H54 (cell line): ENCODE data around the gene NCOR2.
A peak's percentile ranks its signal among the peaks of the same experiment; 100 is the strongest.

Experiments used
- DNase-seq: peaks from one replicate; pipeline ENCODE4 v3.0.0; 2011; ENCODE audit warnings: low spot score, mixed read lengths; ENCODE audit not compliant: insufficient read length
- FAIRE-seq: peaks from 3 replicates; lab custom pipeline; 2011; peaks lifted over from hg19 to GRCh38; lab: Jason Lieb, UNC
- POLR2A ChIP-seq: IDR thresholded peaks from 2 replicates; pipeline ENCODE4 v1.6.1; 2011; ENCODE audit warnings: low read depth, mild to moderate bottlenecking, low read length

Gene NCOR2

DNA sequence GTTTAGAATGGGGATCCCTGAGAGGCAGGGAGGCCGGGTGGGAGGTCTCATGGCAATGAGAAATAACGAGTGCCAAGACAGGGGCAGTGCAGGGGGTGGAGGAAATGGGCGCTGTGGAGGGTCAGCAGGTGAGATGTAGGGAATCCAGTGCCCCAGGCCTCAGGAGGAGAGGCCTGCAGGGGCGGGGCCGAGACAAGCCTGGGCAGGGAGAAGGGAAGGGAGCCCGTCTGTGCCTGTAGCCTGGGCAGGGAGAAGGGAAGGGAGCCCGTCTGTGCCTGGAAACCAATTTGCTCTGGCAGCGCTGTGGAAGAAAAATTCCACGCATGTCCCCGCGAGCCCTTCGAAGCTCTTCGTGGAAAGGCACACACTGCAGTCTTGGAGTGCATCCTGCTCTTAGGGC, 10.6 kb upstream of the NCOR2 start:
- DNase-seq: no peak
- FAIRE-seq: no peak

DNA sequence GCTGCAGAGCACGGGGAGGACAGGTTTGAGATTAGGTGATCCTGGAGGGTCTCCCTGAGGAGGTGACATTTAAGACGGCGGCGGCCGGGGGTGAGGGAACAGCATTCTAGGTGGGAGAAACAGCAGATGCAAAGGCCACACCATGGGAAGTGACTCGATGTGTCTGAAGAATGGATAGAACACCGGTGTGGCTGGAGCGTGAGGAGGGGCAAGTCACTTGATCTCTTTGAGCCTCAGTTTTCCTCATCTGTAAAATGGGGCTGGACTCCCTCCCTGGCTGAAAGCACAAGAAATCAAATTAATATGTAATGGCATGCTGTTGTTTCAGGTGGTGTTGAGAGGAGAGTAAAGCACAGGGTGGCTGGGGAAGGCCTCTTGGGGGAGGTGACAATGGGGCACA, 10.0 kb upstream of the NCOR2 start:
- TF ChIP-seq POLR2A: no peak
- DNase-seq (no peak), FAIRE-seq (no peak)

More for the DNA sequence above, 10.6 kb upstream of the NCOR2 start:
- no peak for TF ChIP-seq POLR2A

DNA sequence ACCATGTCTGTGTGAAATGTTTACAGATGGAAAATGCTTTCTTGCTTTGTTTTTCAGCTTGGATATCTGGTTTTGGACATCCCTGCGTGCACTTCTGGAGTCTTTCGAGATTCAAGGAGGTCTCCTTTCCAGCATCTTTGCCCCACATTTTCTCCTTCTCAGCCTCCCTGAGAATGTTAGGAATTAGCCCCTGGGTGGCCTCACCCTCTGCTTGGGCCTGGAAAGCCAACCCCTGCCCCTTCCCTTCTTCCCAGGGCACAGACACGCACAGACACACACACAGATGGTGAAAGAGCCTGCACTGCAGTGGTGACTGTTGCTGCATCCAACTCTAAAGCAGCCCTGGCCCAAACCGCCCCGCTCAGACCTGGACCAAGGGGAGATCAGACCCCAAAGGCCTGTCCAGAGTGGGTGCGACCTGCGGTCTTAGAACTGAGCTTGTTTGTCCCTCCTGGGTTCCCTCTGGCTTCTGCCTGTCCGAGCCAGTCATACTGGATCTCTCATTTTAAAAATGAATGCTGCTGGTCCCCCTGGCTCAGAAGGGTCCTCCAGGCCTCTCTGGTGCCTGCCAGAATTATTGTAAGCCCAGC, 8.7 kb upstream of the NCOR2 start:
- no peak for TF ChIP-seq POLR2A
- FAIRE-seq: no peak
- no peak for DNase-seq

DNA sequence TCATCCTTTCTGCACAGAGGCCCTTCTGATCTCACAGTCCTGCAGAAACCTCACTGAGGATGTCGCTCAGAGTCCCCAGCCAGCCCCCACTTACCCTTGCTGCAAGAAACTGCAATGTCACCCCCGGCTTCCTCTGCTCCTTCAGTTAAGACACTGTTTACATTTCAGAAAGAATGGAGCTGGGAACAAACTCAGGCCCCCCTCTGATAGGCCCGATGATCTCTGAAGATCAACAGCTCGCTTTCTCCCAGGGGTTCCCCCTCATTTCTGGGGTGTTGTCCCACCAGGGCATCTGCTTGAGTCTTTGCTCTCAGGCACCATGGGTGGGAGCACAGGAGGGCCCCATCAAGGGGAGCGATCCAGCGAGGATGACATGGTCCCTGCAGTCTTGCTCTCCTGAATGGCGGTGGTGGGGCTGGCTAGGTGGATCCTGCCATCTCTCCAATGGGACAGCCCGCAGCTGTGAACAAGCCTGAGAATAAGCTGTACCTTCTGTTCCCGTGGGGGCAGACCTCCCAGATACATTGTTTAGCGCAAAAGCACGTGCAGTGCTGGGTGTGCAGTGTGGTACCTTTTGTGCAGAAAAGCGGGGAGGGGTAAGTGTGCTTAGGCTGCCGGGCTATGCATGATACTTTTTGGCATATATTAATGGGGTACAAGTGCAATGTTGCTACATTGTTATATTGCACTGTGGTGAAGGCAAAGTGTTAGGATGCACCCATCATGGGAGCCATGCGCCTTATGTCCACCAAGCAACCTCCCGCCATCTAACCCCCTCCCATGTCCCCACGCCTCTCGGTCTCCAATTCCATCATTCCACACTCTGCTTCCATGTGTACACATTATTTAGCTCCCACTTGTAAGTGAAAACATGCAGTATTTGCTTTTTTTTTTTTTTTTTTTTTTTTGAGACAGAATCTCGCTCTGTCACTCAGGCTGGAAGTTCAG, 6.7 kb upstream of the NCOR2 start:
- no peak for FAIRE-seq
- no peak for TF ChIP-seq POLR2A

DNA sequence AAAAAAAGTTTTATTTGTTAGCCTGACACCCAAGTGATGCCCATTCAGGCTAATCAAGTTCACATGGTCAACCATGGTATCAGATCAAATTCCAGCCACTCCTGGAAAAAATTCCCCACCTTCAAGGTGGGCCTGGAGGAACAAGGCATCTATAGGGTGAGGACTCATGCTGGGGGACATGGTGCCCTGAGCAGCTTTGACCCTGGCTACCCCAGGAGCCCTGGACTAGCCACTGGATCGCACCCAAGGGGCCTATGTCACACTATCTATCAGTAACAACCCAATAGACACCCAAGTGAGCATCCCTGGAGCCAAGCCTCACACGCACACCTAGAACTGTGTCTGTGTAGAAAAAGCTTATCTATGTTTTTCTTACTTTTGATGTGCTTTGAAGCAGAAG, 4.1 kb upstream of the NCOR2 start:
- DNase-seq (no peak), FAIRE-seq (no peak)
- TF ChIP-seq POLR2A: no peak

More for the DNA sequence above, 6.7 kb upstream of the NCOR2 start:
- no peak for DNase-seq

DNA sequence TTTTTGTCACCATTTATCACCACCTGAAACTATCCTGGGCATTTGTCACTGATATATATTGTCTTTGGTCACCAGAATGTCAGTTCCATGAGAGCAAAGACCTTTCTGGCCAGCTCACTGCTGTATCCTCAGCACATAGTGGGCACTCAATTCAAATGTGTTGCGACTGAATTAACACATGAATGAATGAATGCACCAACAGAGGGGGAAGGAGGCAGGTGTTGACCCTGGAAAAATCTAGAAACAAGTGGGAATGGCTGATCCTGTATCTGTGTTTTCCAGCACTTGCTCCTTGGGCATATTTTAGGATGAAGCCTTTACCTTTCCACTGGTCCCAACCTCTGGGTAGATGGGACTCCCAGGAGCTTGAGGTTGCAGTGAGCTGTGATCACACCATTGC, 3.4 kb upstream of the NCOR2 start:
- no peak for FAIRE-seq
- no peak for TF ChIP-seq POLR2A
- no peak for DNase-seq

DNA sequence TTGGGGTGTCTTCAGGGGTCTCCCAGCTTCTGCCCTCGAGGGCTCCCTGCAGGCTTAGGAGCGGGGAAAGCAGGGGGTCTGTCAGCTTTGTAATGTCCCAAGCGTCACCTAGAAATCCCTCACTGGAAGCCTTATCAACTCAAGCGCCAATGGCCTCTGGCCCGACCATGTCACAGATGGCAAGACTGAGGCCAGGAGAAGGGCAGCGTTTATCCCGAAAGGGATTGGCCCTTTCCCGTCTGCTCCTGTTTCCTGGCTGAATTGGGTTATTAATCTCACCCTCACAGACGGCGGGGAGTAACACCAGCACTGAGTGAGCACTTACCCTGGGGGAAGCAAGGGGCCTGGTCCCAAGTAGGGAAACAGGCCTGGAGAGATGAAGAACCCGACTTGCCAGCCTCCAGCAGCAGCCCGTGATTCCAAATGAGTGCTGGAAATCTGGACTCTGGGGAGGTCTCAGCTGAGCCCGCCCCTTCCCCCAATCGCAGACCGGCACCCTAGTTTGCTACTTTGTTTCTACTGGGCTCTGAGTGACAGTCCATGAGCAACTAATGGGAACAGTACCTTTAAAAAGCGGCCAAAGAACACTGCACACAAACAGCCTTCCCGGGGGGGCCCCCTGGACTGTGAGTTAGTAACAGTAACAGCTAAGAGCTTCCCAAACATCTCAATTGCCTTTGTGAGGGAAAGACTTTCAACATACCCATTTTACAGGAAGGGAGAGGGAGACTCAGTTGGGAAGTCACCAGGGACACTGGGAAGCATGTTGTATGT, 2.1 kb upstream of the NCOR2 start:
- no peak for FAIRE-seq
- no peak for TF ChIP-seq POLR2A
- DNase-seq: no peak

DNA sequence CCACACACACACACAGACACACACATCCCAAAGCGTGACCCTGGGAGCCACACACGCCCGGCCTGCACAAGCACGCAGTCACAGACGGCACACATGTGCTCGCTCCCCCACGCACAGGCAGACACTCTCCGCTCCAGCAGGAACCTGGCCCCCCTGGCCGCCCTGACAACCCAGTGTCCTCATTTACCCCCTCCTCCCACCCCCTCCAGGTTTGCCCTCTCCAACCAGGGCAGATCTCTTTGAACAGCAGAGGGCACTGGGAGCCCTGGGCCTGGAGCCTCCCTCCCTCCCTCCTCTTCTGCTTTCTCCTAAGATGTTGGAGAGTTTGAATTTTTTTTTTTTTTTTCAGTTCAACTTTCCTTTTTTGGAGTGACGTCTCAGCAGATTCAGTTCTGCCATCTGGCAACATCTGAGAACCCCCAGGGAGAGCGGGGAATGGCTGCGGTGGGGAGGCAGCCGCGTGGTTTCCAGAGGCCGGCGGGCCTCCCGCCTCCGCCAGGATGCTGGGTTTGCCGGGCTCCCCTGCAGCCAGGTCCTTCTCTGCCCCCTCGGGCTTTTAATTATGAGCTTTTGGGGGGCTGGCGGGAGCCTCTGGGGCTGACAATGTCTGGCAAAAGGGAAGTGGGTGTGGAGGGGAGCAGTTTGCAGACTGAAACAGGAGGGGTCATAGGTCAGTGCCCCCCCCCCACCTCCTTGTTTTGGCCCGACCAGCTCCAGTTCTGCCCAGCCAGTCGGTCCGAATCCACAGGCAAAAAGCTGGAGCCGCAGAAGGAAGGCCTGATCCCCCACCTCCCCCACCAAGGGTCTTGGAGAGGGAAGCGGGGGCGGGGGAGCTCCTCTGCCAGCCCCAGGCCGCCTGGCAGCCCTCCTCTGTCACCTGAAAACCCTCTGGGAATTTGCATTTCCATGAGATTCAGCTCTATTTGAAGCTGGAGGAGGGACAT, 1.3 kb upstream of the NCOR2 start:
- FAIRE-seq (no peak), DNase-seq (peak; percentile 62)
- no peak for TF ChIP-seq POLR2A

DNA sequence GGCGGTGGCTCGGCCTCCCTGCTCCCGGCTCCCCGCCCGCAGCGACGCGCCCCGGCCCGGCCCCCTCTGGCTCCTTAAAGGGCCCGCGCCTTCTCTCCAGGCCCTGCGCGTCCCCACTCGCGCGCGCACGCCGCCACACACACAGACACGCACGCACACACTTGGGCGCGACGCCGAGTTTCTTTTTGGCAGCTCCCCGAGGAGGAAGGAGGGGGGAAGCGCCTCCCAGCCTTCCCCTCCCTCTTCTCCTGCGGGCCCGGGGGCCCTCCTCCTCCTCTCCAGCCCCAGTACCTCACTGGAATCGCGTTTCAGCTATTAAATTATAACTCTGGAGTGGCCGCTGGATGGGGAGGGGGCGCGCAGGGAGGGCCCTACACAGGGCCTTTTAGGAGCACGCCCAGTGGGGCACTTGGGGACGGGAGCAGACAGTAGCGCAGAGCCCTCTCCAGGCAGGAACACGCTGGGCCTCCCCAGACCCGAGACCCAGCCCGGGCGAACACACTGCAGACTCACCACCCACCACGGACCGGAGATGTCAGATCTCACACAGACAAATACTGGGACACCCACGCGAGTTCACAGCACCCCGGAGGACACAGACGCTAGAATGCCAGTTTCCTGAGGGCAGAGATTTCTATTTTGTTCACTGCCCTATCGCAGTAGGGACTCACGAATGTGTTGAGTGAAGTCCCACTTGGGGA, 411 bp upstream of the NCOR2 start:
- TF ChIP-seq POLR2A: no peak
- DNase-seq (peak; percentile 86), FAIRE-seq (no peak)

DNA sequence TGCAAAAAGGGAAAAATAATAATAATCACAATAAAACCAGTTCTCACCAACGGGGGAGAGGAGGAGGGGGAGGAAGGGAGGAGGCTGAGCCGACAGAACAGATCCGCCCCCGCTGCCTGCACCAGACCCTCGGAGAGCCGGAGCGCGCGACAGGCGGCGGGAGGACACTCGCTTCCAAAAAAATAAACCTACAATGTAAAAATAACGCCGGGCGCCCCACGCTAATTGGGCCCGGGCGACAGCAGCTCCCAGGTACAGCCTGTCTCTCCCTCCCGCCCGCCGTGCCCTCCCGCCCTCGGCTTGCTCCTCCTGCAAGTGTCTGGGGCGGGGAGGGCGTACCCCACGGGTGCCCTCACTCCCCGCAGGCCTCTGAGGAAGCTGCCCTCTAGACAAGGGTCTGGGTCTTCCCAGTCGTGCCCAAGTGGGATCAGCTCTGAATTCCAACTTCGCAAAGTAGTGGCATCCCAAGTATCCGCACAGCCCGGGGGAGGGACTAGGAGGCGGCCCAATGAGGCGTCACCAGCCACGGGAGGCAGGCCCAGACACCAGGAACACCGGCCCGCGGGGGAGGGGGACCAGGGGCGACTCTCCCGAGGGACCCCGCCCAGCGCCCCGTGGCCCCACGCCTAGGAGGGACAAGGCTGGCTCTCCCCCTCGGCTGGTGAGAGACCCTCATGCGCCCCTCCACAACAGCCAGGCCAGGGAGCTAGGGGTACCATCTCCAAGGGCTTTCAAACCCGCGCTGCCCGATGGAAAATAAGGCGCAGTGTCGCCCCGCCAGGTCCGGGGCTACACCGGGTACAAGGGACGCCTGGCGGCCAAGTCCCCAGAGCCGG, 1.0 kb downstream of the NCOR2 start:
- no peak for FAIRE-seq
- DNase-seq: peak; percentile 94
- TF ChIP-seq POLR2A: peak; percentile 19; the same call in 1 of the 2 replicates

DNA sequence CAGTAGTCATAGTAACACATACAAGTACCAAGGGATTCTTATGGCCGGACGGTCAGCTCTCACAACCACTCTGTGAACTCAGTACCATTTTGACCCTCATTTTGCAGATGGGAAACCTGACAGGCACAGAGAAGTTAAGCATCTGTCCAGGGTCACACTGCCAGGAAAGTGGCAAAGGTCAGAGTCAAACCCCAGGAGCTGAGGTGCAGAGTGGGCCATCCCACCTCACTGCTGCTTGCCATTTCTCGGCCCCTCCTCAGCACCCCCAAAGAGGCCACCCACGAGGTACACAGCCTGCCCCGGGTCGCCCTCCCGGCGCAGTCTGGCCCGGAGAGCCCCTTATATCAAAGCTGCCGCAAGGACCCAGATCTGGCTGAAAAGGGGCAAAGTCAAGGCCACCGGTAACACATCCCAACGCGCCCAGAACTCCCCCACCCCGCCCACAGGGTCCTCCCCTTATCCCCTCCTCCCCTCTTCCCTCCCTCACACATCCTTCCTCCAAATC, 1.7 kb downstream of the NCOR2 start:
- FAIRE-seq: no peak
- no peak for TF ChIP-seq POLR2A

More for the DNA sequence above, 1.7 kb downstream of the NCOR2 start:
- DNase-seq: no peak
